Progenitor cell of endocrine pancreas (in vitro differentiated cells): ENCODE data around the gene HRAS. TPM values are rescaled to one million over a fixed set of nuclear protein-coding genes. Genes with fewer than 3 reads are reported as not detected.

Experiments used
- DNase-seq: peaks from one replicate; pipeline ENCODE4 v3.0.0; 2021; ENCODE audit warnings: low spot score; ENCODE audit not compliant: unreplicated experiment
- H3K27ac Mint-ChIP-seq: 2 replicates; pipeline ENCODE4 v1.8.0; 2021; ENCODE audit warnings: mild to moderate bottlenecking, moderate library complexity, mixed read lengths
- H3K27me3 Mint-ChIP-seq: 2 replicates; pipeline ENCODE4 v1.8.0; 2021; ENCODE audit warnings: mixed read lengths
- H3K36me3 Mint-ChIP-seq: 2 replicates; pipeline ENCODE4 v1.8.0; 2022; ENCODE audit warnings: mixed read lengths; ENCODE audit not compliant: insufficient read depth
- H3K4me1 Mint-ChIP-seq: 2 replicates; pipeline ENCODE4 v1.8.0; 2021; ENCODE audit warnings: low read depth, mixed read lengths
- H3K4me3 Mint-ChIP-seq: 2 replicates; pipeline ENCODE4 v1.8.0; 2021; ENCODE audit warnings: low read depth, mild to moderate bottlenecking, moderate library complexity, mixed read lengths
- H3K9me3 Mint-ChIP-seq: 2 replicates; pipeline ENCODE4 v1.8.0; 2021; ENCODE audit warnings: low read depth, mixed read lengths
- CTCF ChIP-seq: fragments of 200-600 bp; sonication (generic); IDR thresholded peaks from one replicate; pipeline ENCODE4 v1.5.0; 2021; ENCODE audit warnings: antibody characterized with exemption, mild to moderate bottlenecking; ENCODE audit not compliant: unreplicated experiment
- total RNA-seq: library from RNA; stranded (reverse); gene quantifications from 2 replicates; pipeline ENCODE4 v1.2.1, GENCODE V29; 2021

The HRAS gene
- total RNA-seq, 1 donor from 2014 or later, result 61.6 TPM

GRCh38 chr11:506238-506994 is 29.0 kb downstream of the HRAS start:
- Mint-ChIP-seq H3K9me3 (no peaks in the 10 kb centered on the region), H3K36me3 (peaks cover 3% of the 10 kb centered on the region), H3K4me3 (peak overlapping the region; percentile 96), H3K4me1 (peaks cover 4% of the 10 kb centered on the region), H3K27me3 (no peaks in the 10 kb centered on the region), H3K27ac (peak overlapping the region; percentile 99)
- peak; percentile 30 for TF ChIP-seq CTCF
- peak; percentile 94 for DNase-seq

GRCh38 chr11:504994-505344 is 30.4 kb downstream of the HRAS start:
- Mint-ChIP-seq H3K27me3 (no peaks in the 10 kb centered on the region), H3K9me3 (no peaks in the 10 kb centered on the region), H3K4me1 (peaks cover 4% of the 10 kb centered on the region), H3K36me3 (peaks cover 4% of the 10 kb centered on the region), H3K4me3 (peak overlapping the region; percentile 96), H3K27ac (peak overlapping the region; percentile 24)
- TF ChIP-seq CTCF, result no peak
- DNase-seq, result no peak

GRCh38 chr11:504053-504993 is 31.1 kb downstream of the HRAS start:
- no peak for DNase-seq
- no peak for TF ChIP-seq CTCF
- peak overlapping the region; percentile 37 for H3K27ac Mint-ChIP-seq
- no peak overlapping the region for H3K4me3 Mint-ChIP-seq
- H3K9me3 Mint-ChIP-seq, result no peaks in the 10 kb centered on the region
- H3K36me3 Mint-ChIP-seq, result peaks cover 3% of the 10 kb centered on the region
- H3K27me3 Mint-ChIP-seq, result no peaks in the 10 kb centered on the region
- peaks cover 4% of the 10 kb centered on the region for H3K4me1 Mint-ChIP-seq

- TF ChIP-seq CTCF, result no peak
- peak overlapping the region; percentile 37 for H3K27ac Mint-ChIP-seq
- no peak overlapping the region for H3K4me3 Mint-ChIP-seq
- peaks cover 3% of the 10 kb centered on the region for H3K36me3 Mint-ChIP-seq
- no peaks in the 10 kb centered on the region for H3K9me3 Mint-ChIP-seq
- no peaks in the 10 kb centered on the region for H3K27me3 Mint-ChIP-seq
- peaks cover 4% of the 10 kb centered on the region for H3K4me1 Mint-ChIP-seq
- no peak for DNase-seq
Observed at GRCh38 chr11:503179-503981, 32.0 kb downstream of the HRAS start.
